SJSA1 (cell line): Measurements from ENCODE around the gene RBMX. TPM values are rescaled to one million over a fixed set of nuclear protein-coding genes. Genes with fewer than 3 reads are reported as not detected.

Experiments used
- DNase-seq, 2 experiments: peaks; one replicate each; pipeline ENCODE4 v3.0.0-alpha.2; 2015 to 2020; ENCODE audit warnings: low spot score in 2 of 2, low read depth in 1 of 2
- H3K27ac ChIP-seq: fragments of 250-450 bp; sonication (Bioruptor Pico); 2 replicates; pipeline ENCODE4 v1.5.1; 2020; ENCODE audit warnings: mild to moderate bottlenecking, moderate library complexity
- H3K27me3 ChIP-seq: fragments of 250-450 bp; sonication (Bioruptor Pico); replicated peaks from 2 replicates; pipeline ENCODE4 v1.5.1; 2020; ENCODE audit warnings: mild to moderate bottlenecking, moderate library complexity
- H3K36me3 ChIP-seq: fragments of 250-450 bp; sonication (Bioruptor Pico); 2 replicates; pipeline ENCODE4 v1.5.1; 2020; ENCODE audit warnings: mild to moderate bottlenecking
- H3K4me1 ChIP-seq: fragments of 250-450 bp; sonication (Bioruptor Pico); replicated peaks from 2 replicates; pipeline ENCODE4 v1.6.1; 2021; ENCODE audit warnings: mild to moderate bottlenecking
- H3K4me3 ChIP-seq: fragments of 250-450 bp; sonication (Bioruptor Pico); 2 replicates; pipeline ENCODE4 v1.5.1; 2020; ENCODE audit warnings: mild to moderate bottlenecking
- H3K9me3 ChIP-seq: fragments of 250-450 bp; sonication (Bioruptor Pico); replicated peaks from 2 replicates; pipeline ENCODE4 v1.5.1; 2020; ENCODE audit warnings: mild to moderate bottlenecking
- total RNA-seq: library from RNA; depleted of rRNA; stranded (reverse); fragments of >200 nt; shearing (Covaris generic); gene quantifications from 2 replicates; pipeline ENCODE4 v1.2.3, GENCODE V29; 2014; rRNA removed

Gene RBMX
- total RNA-seq, 1 experiment from 2014 or later = 472 TPM

DNA sequence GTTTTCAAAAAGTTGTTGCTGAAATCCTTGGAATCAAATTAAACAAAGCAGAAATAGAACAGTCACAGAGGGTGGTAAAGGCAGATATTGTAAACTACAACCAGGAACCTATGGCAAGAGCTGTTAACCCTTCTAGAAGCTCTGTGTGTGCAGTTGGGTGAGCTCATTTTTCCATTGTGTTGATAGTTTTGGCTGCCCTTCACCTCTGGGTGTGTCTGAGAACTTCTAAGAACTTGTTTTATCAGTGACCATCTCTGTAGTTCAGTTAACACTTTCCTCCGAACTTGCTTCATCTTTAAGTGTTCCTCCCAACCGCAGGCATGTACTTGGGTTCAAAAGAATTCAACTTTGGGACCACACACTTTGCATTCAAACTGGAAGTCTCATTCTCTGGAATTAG is 32.7 kb downstream of the RBMX start:
- peaks cover 13% of the 10 kb centered on the region for H3K36me3 ChIP-seq
- peaks cover 22% of the 10 kb centered on the region for H3K4me1 ChIP-seq
- H3K9me3 ChIP-seq = no peaks in the 10 kb centered on the region
- H3K27ac ChIP-seq = peak overlapping the region; percentile 97
- peak; percentile 79 to 93 for DNase-seq
- H3K4me3 ChIP-seq = no peak overlapping the region
- no peaks in the 10 kb centered on the region for H3K27me3 ChIP-seq

DNA sequence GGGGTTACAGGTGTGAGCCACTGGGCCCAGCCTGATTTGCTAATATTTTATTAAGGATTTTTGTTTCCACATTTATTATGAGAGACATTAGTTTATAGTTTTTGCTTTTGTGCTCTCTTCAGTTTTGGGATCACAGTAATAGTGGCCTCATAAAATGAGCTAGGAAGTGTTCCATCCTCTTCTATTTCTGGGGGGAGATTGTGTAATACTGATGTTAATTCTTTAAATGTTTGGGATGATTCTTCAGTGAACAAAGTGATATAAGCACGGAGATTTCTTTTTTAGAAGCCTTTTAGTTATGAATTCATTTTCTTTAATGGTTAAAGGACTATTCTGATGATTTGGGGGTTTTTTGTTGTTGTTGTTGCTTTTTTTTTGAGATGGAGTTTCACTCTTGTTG is 41.3 kb downstream of the RBMX start:
- H3K4me1 ChIP-seq = no peaks in the 10 kb centered on the region
- no peaks in the 10 kb centered on the region for H3K9me3 ChIP-seq
- DNase-seq = no peak
- H3K4me3 ChIP-seq = no peak overlapping the region
- H3K36me3 ChIP-seq = no peaks in the 10 kb centered on the region; the same call in 1 of the 2 replicates
- no peaks in the 10 kb centered on the region for H3K27me3 ChIP-seq
- no peak overlapping the region for H3K27ac ChIP-seq

DNA sequence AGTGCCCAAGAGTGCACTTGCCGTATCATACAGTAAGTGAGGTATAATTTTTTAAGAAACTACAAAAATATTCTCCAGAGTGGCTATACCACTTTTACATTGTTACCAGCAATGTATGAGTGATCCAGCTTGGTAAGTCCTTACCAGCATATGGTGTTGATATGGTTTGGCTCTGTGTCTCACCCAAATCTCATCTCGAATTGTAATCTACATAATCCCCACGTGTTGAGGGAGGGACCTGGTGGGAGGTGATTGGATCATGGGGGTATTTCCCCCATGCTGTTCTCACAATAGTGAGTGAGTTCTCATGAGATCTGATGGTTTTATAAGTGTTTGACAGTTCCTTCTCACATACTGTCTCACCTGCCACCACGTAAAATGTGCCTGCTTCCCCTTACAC is 44.8 kb downstream of the RBMX start:
- DNase-seq = no peak
- no peaks in the 10 kb centered on the region for H3K36me3 ChIP-seq

DNA sequence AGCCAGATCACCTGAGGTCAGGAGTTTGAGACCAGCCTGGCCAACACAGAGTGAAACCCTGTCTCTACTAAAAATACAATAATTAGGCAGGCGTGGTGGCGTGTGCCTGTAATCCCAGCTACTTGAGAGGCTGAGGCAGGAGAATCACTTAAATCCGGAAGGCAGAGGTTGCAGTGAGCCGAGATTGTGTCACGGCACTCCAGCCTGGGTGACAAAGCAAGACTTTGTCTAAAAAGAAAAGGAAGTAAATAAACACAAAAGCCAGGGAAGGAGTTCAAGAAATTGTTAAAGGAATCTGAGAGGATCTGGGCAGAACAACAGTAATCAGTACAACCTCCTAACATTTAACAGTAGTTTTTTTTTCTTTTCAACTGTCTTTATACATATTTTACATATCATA is 51.1 kb downstream of the RBMX start:
- DNase-seq = no peak

More for the DNA sequence above, 44.8 kb downstream of the RBMX start:
- Histone ChIP-seq H3K9me3 (no peaks in the 10 kb centered on the region), H3K27me3 (no peaks in the 10 kb centered on the region), H3K27ac (no peak overlapping the region), H3K4me1 (no peaks in the 10 kb centered on the region), H3K4me3 (no peak overlapping the region)

DNA sequence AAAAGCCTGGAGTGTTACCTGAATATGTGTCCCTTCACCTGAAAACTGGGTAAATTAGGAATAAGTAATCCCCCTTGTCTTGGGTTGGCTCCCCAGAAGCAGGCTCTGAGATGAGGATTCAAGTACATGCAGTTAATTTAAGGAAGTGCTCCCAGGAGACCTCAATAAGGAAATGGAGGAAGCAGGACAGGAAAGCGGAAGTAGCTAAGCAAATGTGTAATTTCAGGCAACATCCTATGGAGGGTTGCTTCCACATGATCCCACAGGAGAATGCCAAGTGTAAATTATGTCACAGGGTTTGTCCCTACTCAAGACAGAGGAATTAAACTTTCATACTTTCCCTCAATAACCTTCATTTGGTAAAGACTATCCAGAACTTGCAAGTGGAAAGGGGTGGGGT is 51.7 kb downstream of the RBMX start:
- Histone ChIP-seq H3K9me3 (no peaks in the 10 kb centered on the region), H3K4me1 (no peaks in the 10 kb centered on the region), H3K4me3 (no peak overlapping the region), H3K27ac (no peak overlapping the region), H3K36me3 (no peaks in the 10 kb centered on the region), H3K27me3 (no peaks in the 10 kb centered on the region)
- no peak for DNase-seq

More for the DNA sequence above, 51.1 kb downstream of the RBMX start:
- H3K4me1 ChIP-seq = no peaks in the 10 kb centered on the region
- H3K27me3 ChIP-seq = no peaks in the 10 kb centered on the region
- no peaks in the 10 kb centered on the region for H3K9me3 ChIP-seq
- H3K36me3 ChIP-seq = no peaks in the 10 kb centered on the region
- H3K4me3 ChIP-seq = no peak overlapping the region
- H3K27ac ChIP-seq = no peak overlapping the region

DNA sequence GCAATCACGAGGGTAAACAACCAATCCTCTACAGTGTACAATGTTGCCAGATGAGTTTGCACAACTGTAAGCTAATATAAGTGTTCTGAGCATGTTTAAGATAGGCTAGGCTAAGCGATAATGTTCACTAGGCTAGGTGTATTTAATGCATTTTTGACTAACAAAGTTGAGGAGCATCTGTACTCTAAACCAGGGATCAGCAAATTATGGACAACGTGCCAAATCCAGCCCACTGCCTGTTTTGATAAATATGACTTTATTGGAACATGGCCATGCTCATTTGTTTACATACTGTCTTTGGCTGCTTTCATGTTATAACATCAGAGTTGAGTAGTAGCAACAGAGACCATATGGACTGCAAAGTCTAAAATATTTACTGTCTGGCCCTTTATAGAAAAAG is 53.5 kb downstream of the RBMX start:
- no peak overlapping the region for H3K4me3 ChIP-seq
- no peak for DNase-seq

DNA sequence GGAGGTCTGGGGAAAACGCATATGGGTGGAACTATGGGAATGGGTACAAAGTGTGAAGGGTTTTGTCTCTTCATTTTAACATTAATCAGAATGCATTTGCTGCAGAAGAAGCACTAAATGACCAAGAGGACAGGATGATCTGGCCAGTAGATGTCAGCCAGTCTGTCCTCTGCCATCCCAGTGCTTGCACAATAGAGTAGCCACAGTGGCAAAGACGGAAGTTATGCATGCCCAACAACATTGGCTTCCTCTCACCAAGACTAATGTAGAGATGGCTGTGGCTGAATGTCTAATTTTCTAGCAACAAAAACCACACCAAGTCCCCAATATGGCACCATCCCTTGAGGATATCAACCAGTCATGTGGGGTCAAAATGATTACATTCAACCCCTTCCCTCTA is 54.8 kb downstream of the RBMX start:
- Histone ChIP-seq H3K4me1 (peaks cover 17% of the 10 kb centered on the region), H3K36me3 (no peaks in the 10 kb centered on the region), H3K4me3 (no peak overlapping the region), H3K27me3 (no peaks in the 10 kb centered on the region), H3K27ac (no peak overlapping the region), H3K9me3 (no peaks in the 10 kb centered on the region)
- DNase-seq = no peak

More for the DNA sequence above, 53.5 kb downstream of the RBMX start:
- Histone ChIP-seq H3K9me3 (no peaks in the 10 kb centered on the region), H3K4me1 (peaks cover 12% of the 10 kb centered on the region), H3K36me3 (no peaks in the 10 kb centered on the region), H3K27me3 (no peaks in the 10 kb centered on the region), H3K27ac (no peak overlapping the region)

Other genes starting within 250 kb of the RBMX start
- not detected in 2 replicates for gene CD40LG, start 232.6 kb downstream of the RBMX start, total RNA-seq
- gene ARHGEF6, start 99.8 kb downstream of the RBMX start, total RNA-seq = 10.8 and 19.2 TPM in 2 replicates
- gene GPR101, start 153.3 kb upstream of the RBMX start, total RNA-seq = not detected in 2 replicates